Right atrium auricular region (tissue), 2 donors: Measurements from ENCODE around the gene CCNL2. TPM values are rescaled to one million over a fixed set of nuclear protein-coding genes. Genes with fewer than 3 reads are reported as not detected.

Source experiments
- DNase-seq: peaks from one replicate; pipeline ENCODE4 v3.0.0-alpha.2; 2019; ENCODE audit warnings: low spot score
- H3K27ac ChIP-seq, 2 donors: fragments of 200-600 bp; sonication (generic); 1 replicate in 1 of 2; 2 replicates in 1 of 2; pipeline ENCODE4 v1.5.1; 2016 to 2019
- H3K27me3 ChIP-seq, 2 donors: fragments of 200-600 bp; sonication (generic); one replicate each; pipeline versions ENCODE4 v1.5.1 to v1.6.0; 2017 to 2019
- H3K36me3 ChIP-seq: fragments of 200-600 bp; sonication (generic); one replicate; pipeline ENCODE4 v1.5.1; 2016
- H3K4me1 ChIP-seq, 2 donors: fragments of 200-600 bp; sonication (generic); one replicate each; pipeline versions ENCODE4 v1.5.1 to v1.6.0; 2017 to 2019
- H3K4me3 ChIP-seq, 2 donors: fragments of 200-600 bp; sonication (generic); 1 replicate in 1 of 2; 2 replicates in 1 of 2; pipeline ENCODE4 v1.5.1; 2017 to 2019; ENCODE audit warnings: mild to moderate bottlenecking in 1 of 2, moderate library complexity in 1 of 2
- H3K9me3 ChIP-seq, 2 donors: fragments of 200-600 bp; sonication (generic); one replicate each; pipeline ENCODE4 v1.5.1; 2019
- CTCF ChIP-seq, 2 donors: fragments of 200-600 bp; sonication (generic); IDR thresholded peaks; one replicate each; pipeline ENCODE4 v1.5.1; 2019; ENCODE audit warnings: antibody characterized with exemption in 2 of 2
- total RNA-seq, 2 donors: library from RNA; depleted of rRNA; stranded (reverse); fragments of >200 nt; gene quantifications; one replicate each; pipeline ENCODE4 v1.1.0, GENCODE V29; 2016

CCNL2 gene
- total RNA-seq, 2 donors from 2014 or later, result 41.6 to 44.2 TPM

- H3K36me3 ChIP-seq, result peaks cover 56% of the 10 kb centered on the region
- no peak overlapping the region for H3K27ac ChIP-seq
- no peak for TF ChIP-seq CTCF (IDR thresholded peaks at IDR 0.05)
- no peaks in the 10 kb centered on the region for H3K27me3 ChIP-seq
- H3K9me3 ChIP-seq, result no peaks in the 10 kb centered on the region
- DNase-seq, result no peak
- no peak overlapping the region for H3K4me3 ChIP-seq
- peaks cover 0 to 48% of the 10 kb centered on the region in 2 donors for H3K4me1 ChIP-seq
Observed at GRCh38 chr1:1402072-1402900, 3.2 kb upstream of the CCNL2 start.

GRCh38 chr1:1401457-1402010, 2.4 kb upstream of the CCNL2 start:
- Histone ChIP-seq H3K27ac (no peak overlapping the region), H3K4me3 (no peak overlapping the region), H3K36me3 (peaks cover 62% of the 10 kb centered on the region), H3K27me3 (no peaks in the 10 kb centered on the region), H3K4me1 (peaks cover 0 to 47% of the 10 kb centered on the region in 2 donors), H3K9me3 (no peaks in the 10 kb centered on the region)
- no peak for TF ChIP-seq CTCF (IDR thresholded peaks at IDR 0.05)
- no peak for DNase-seq

GRCh38 chr1:1400576-1401456, 1.7 kb upstream of the CCNL2 start:
- Histone ChIP-seq H3K36me3 (peaks cover 65% of the 10 kb centered on the region), H3K4me3 (peak overlapping the region in 1 of 2 donors; percentile 99), H3K4me1 (peaks cover 0 to 40% of the 10 kb centered on the region in 2 donors), H3K27me3 (no peaks in the 10 kb centered on the region), H3K9me3 (no peaks in the 10 kb centered on the region), H3K27ac (no peak overlapping the region)
- no peak for DNase-seq
- TF ChIP-seq CTCF (IDR thresholded peaks at IDR 0.05), result no peak

GRCh38 chr1:1399872-1400575, 889 bp upstream of the CCNL2 start:
- Histone ChIP-seq H3K27ac (peak overlapping the region; percentile 84 to 88), H3K4me1 (peaks cover 0 to 32% of the 10 kb centered on the region in 2 donors), H3K9me3 (no peaks in the 10 kb centered on the region), H3K4me3 (peak overlapping the region; percentile 95 to 99), H3K27me3 (no peaks in the 10 kb centered on the region), H3K36me3 (peaks cover 64% of the 10 kb centered on the region)
- TF ChIP-seq CTCF (IDR thresholded peaks at IDR 0.05), result no peak
- no peak for DNase-seq

DNA sequence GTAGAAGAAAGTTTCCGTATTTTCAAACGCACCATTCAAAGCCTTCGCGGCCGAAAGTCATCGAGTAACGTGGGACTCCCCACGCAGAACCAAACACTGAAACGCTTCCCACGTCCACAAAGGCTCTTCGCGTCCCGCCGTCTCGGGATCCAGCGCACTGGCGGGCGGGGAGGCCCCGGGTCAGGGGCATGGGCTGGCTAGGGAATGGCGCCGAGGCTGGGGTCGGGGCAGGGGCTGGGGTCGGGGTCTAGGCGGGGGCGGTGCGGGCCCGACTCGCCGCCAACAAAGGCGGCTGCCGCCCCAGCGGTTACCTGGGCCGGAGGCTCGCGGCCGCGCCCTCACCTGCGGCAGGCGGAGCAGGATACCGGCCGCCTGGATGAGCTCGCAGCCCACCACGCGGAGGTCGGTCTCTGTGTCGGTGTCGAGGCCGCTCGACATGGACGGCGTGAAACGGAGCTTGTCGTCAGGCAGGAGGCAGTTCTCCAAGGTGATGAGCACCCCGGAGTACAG, 403 bp downstream of the CCNL2 start:
- Histone ChIP-seq H3K27me3 (no peaks in the 10 kb centered on the region), H3K4me3 (peak overlapping the region; percentile 95 to 99), H3K27ac (peak overlapping the region; percentile 84 to 88), H3K9me3 (no peaks in the 10 kb centered on the region), H3K36me3 (peaks cover 64% of the 10 kb centered on the region), H3K4me1 (peaks cover 0 to 32% of the 10 kb centered on the region in 2 donors)
- no peak for DNase-seq
- no peak for TF ChIP-seq CTCF (IDR thresholded peaks at IDR 0.05)
